Activated CD8-positive, alpha-beta memory T cell treated with anti-CD3 and anti-CD28 coated beads for 4 hours (primary cell): Measurements from ENCODE around the gene UBD.

Experiments used
- DNase-seq, 2 donors: peaks; one replicate each; pipeline ENCODE4 v3.0.0-alpha.2; 2020; ENCODE audit warnings: low read depth in 2 of 2

The UBD gene

DNA sequence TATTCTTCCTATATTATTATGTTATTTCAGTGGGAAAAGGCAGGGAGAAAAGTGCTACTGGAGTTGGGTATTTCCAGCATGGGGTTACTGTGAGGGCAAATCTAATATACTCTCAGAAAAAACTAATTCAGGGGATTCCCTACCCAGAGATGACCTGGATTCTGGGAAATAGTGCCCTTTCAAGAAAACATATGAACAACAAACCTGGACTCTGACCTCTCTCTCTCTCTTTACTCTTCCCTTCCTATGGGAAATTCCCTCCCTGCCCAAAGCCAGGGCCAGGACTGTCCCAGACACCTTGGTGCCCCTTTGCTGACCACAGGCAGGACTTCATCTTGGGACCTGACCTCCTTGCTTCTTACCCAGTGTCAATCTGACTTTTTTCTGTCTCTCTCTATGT lies 1.6 kb upstream of the UBD start:
- DNase-seq, result no peak

- DNase-seq, result no peak
These were observed 973 bp downstream of the UBD start for GRCh38 chr6:29558439-29559079.

GRCh38 chr6:29557320-29557719 lies 2.2 kb downstream of the UBD start:
- DNase-seq, result no peak

GRCh38 chr6:29554764-29555163 lies 4.8 kb downstream of the UBD start:
- DNase-seq, result no peak

DNA sequence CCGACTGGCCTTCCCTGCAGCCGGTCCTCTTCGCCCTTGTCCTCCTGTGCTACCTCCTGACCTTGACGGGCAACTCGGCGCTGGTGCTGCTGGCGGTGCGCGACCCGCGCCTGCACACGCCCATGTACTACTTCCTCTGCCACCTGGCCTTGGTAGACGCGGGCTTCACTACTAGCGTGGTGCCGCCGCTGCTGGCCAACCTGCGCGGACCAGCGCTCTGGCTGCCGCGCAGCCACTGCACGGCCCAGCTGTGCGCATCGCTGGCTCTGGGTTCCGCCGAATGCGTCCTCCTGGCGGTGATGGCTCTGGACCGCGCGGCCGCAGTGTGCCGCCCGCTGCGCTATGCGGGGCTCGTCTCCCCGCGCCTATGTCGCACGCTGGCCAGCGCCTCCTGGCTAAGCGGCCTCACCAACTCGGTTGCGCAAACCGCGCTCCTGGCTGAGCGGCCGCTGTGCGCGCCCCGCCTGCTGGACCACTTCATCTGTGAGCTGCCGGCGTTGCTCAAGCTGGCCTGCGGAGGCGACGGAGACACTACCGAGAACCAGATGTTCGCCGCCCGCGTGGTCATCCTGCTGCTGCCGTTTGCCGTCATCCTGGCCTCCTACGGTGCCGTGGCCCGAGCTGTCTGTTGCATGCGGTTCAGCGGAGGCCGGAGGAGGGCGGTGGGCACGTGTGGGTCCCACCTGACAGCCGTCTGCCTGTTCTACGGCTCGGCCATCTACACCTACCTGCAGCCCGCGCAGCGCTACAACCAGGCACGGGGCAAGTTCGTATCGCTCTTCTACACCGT lies 6.1 kb downstream of the UBD start:
- no peak for DNase-seq

- DNase-seq, result no peak
These were observed 7.0 kb downstream of the UBD start for GRCh38 chr6:29552512-29553051.

DNA sequence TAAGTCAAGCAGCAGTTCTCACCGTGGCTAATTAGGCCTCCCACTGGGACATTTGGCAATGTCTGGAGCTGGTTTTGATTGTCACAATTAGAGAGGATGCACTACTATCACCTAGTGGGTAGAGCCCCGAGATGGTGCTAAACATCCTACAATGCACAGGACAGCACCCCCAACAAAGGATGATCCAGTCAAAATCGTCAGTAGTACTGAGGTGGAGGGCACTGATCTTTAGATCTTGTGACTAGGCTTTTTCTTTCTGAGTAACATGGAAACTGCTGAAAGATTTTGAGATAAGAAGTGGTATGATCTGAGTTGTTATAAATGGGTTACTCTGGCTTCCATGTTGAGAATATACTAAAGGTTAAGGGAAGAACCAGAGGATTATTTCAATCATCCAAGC lies 12.0 kb downstream of the UBD start:
- no peak for DNase-seq

- DNase-seq, result no peak
These were observed 21.7 kb downstream of the UBD start for GRCh38 chr6:29537714-29538403.

DNA sequence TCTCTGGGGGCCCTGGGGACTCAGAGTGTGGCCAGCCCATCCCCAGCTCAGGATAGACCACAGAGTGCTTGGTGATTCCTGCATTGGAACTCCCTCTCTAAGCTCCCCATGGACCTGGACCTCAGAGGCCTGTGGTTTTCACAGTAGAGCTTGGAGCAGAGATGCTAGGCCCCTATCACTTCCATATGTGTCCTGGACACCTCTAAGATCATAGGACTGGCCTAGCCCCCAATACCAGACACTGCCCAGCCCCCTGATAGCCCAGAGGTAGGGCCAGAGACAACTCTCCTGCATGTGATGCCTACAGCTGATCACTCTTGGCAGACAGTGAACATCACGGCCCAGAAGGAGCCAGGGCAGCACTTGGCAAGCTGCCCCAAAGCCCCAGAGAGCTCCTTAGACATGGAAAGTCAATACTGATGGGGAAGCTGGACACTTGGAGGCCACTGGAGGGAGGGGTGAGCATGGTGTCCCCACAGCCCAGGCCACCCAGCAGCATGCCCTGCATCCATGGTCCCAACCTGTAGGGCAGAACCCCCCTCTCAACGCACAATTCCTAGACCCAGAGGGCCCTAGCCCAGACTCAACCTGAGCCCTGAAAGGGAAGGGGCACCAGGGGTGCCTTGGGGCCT lies 27.1 kb downstream of the UBD start:
- no peak for DNase-seq

DNA sequence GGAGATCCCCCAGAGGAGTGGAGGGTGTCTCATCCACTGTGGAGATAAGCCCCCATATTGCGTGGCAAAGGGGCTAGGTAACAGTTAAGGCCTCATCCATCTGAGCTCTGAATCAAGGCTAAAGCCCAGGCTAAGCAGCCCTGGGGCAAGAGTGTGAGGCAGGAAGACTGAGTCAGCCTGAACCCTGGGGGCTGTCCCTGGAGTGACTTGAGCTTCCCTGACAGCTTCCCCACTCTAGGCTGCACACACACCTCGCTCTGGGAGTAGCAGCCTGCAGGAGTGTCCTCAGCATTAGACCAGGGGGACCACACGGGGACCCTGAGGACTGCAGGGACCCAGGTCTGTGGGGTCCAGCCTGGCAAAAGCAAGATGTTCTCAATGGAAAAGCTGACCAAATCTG lies 27.9 kb downstream of the UBD start:
- DNase-seq, result no peak

DNA sequence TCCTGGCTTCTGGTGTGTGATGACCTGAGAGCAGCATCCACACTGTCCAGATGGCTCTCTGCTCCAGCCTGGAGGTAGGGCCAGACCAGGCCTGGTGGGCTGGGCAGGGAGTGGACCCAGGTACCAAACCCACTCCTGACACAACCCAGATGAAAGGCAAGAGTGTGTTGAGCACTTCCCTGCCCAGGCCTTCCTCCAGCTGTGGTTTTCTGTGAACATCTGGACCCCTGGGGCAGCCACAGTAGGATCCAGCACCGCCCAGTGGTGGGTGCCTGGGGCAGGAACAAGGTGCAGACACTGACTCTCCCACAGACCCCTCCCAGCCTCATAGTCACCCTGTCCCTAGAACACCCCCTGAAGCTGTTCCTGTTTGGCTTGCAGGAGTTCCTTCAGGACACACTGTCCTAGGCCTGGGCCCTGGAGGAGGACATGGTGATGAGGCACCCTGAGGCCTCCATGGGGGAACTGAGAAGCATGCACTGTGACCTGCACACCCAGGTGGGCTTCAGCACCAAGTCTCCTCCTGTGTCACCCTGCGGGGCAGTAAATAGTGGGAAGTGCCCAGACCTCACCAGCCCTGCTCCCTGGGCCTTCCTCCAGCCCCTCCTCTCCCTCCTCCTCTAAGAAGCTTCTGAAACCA lies 28.7 kb downstream of the UBD start:
- DNase-seq, result no peak

- DNase-seq, result no peak
These were observed 29.6 kb downstream of the UBD start for GRCh38 chr6:29529956-29530355.

- no peak for DNase-seq
These were observed 30.5 kb downstream of the UBD start for GRCh38 chr6:29528988-29529560.

DNA sequence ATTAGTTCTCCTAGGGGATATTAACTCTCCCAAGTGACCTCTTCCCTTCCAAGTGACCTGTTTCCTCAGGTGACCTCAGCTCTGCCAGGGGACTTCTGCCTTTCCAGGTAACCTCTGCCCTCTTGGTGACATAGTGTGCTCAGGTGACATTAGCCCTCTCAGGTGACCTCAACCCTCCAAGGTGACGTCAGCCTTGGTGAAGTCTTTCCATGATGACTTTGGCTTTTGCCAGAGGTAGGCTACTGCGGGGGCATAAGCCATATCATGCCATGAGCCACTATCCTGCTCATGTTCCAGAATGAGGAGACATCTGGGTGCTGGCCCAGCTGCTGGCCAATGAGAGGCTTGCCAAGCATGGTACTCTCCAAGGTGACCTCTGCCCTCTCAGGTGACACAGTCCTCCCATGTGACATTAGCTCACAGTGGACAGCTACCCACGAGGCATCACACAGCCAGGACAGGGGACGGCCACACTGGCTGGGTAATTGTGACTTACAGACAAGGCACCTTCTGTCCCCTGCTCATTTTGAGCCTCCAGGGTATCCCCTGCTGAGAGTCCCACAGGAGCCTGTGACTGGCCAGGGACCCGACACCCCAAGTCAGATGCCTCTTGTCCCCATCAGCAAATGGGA lies 31.1 kb downstream of the UBD start:
- no peak for DNase-seq

- no peak for DNase-seq
These were observed 32.0 kb downstream of the UBD start for GRCh38 chr6:29527564-29527963.

- DNase-seq, result no peak
These were observed 32.4 kb downstream of the UBD start for GRCh38 chr6:29527126-29527525.

DNA sequence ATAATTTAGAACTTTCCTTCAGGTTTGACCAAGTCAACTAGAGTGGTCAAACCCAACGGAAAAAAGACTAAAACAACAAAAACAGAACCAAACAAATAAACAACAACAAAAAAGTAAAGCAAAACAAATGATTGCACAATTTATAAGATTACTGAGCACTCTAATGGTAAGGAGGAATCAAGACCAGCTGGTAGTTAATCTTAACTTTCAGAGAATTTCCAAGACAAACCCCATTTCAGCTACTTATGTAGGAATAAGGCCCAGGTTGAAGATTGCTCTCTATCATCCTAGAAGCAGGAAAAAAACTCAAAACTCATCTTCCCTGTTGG lies 34.3 kb downstream of the UBD start:
- no peak for DNase-seq

GRCh38 chr6:29524444-29525310 lies 34.9 kb downstream of the UBD start:
- no peak for DNase-seq

DNA sequence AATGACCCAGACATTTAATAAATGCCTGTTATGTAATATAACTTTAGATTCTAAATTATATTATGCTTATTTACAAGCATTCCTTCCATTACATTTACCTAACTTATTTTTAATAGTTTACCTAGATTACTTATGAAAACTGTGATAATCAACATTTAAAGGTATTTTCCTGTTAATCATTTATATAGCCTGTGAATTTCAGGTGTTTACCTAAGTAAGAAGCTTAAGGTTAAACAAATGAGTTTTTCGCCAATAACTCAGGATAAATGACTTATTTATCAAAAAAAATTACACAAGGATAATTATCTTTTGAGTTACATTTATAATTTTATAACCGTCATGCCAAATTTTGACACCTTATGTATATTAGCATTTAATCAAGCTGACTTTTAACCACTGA lies 35.5 kb downstream of the UBD start:
- DNase-seq, result no peak

- DNase-seq, result no peak
These were observed 37.3 kb downstream of the UBD start for GRCh38 chr6:29522227-29522626.
